WERI-Rb-1 (cell line): ENCODE data around the gene SRPK2.
"Not testable (repeated sequence)": the region's sequence is repeated elsewhere in the genome, so short reads cannot be mapped to it uniquely, and the experiment has no call there.

Source experiments
- DNase-seq: peaks from one replicate; pipeline ENCODE4 v3.0.0-alpha.2; 2020
- H3K27ac ChIP-seq: fragments of 250-450 bp; sonication (Bioruptor Pico); 2 replicates; pipeline ENCODE4 v1.5.1; 2020; ENCODE audit warnings: mild to moderate bottlenecking, moderate library complexity
- H3K27me3 ChIP-seq: fragments of 250-450 bp; sonication (Bioruptor Pico); 2 replicates; pipeline ENCODE4 v1.5.1; 2021; ENCODE audit warnings: mild to moderate bottlenecking, low read depth, moderate library complexity; ENCODE audit not compliant: insufficient read depth, severe bottlenecking
- H3K36me3 ChIP-seq: fragments of 250-450 bp; sonication (Bioruptor Pico); 2 replicates; pipeline ENCODE4 v1.5.1; 2020; ENCODE audit warnings: mild to moderate bottlenecking, moderate library complexity
- H3K4me3 ChIP-seq: 2 replicates; pipeline ENCODE4 v1.5.1; 2011; ENCODE audit warnings: low read depth, mild to moderate bottlenecking, control low read depth, low read length
- H3K9me3 ChIP-seq: fragments of 250-450 bp; sonication (Bioruptor Pico); 2 replicates; pipeline ENCODE4 v1.5.1; 2021; ENCODE audit warnings: mild to moderate bottlenecking, moderate library complexity; ENCODE audit not compliant: severe bottlenecking
- TF ChIP-seq, protein P1 (sequence below): IDR thresholded peaks from 2 replicates; pipeline ENCODE4 v1.5.1; 2011; ENCODE audit warnings: low read depth, mild to moderate bottlenecking, control low read depth, inconsistent platforms, low read length

Gene SRPK2

DNA sequence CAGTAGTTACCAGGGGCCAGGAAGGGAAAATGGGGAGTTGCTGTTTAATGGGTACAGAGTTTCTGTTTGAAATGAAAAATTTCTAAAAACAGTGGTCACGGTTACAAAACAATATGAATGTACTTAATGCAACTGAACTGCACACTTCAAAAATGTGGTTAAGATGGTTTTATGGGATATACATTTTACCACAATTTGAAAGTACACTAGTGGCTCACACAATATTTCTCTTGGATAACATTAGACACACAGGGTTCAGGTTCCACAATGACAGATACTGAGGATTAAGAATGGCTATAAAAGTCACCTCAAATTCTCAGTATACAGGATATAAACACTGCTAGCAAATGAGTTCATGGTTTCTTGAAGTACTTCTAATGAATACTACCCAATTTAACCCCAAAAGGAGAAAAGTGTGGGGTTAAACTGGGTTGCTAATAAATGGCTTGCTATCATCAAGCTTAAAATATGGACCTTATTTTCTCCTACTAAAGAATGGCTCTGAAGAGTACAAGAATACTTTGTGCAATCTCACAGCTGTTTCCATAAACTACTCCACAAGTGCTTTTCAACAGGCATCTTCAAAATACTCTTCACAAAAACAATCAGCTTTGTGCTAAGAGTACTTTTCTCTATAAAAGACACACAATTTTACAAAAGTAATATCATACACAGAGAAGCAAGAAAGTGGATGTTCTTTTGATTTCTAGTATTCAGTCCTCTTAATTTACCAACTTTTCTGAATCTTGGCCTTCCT is 92.9 kb downstream of the SRPK2 start:
- no peaks in the 10 kb centered on the region for H3K36me3 ChIP-seq
- H3K9me3 ChIP-seq = no peaks in the 10 kb centered on the region
- no peaks in the 10 kb centered on the region for H3K27me3 ChIP-seq
- no peak overlapping the region for H3K4me3 ChIP-seq
- H3K27ac ChIP-seq = no peak overlapping the region
- no peak for DNase-seq
- TF ChIP-seq, protein P1, sequence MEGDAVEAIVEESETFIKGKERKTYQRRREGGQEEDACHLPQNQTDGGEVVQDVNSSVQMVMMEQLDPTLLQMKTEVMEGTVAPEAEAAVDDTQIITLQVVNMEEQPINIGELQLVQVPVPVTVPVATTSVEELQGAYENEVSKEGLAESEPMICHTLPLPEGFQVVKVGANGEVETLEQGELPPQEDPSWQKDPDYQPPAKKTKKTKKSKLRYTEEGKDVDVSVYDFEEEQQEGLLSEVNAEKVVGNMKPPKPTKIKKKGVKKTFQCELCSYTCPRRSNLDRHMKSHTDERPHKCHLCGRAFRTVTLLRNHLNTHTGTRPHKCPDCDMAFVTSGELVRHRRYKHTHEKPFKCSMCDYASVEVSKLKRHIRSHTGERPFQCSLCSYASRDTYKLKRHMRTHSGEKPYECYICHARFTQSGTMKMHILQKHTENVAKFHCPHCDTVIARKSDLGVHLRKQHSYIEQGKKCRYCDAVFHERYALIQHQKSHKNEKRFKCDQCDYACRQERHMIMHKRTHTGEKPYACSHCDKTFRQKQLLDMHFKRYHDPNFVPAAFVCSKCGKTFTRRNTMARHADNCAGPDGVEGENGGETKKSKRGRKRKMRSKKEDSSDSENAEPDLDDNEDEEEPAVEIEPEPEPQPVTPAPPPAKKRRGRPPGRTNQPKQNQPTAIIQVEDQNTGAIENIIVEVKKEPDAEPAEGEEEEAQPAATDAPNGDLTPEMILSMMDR = no peak

DNA sequence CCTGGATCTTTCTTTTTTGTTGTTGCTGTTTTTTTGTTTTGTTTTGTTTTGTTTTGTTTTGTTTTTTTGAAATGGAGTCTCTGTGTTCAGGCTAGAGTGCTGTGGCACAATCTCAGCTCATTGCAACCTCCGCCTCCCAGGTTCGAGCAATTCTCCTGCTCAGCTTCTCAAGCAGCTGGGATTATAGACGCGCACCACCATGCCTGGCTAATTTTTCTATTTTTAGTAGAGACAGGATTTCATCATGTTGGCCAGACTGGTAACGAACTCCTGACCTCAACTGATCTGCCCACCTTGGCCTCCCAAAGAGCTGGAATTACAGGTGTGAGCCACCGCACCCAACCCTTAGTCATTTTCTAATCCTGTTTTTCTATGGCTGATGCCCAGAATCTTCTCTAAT is 94.2 kb downstream of the SRPK2 start:
- H3K27me3 ChIP-seq, H3K27ac ChIP-seq, H3K36me3 ChIP-seq, H3K4me3 ChIP-seq, H3K9me3 ChIP-seq, DNase-seq: not testable (repeated sequence)

DNA sequence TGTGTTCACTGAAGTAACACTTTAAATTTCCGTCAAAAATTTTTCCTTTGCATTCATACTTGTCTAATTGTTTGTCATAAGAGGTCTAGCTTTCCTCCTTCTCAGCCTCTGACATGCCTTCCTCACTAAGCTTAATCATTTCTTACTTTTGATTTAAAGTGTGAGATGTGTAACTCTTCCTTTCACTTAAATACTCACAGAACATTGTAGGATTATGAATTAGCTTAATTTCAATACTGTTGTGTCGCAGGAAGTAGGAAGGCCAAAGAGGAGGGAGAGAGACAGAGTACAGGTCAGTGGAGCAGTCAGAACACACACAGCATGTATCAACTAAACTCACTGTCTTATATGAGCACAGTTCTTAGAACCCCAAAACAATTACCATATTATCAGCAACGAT is 99.0 kb downstream of the SRPK2 start:
- Histone ChIP-seq H3K9me3 (no peaks in the 10 kb centered on the region), H3K27ac (no peak overlapping the region), H3K36me3 (no peaks in the 10 kb centered on the region), H3K27me3 (no peaks in the 10 kb centered on the region), H3K4me3 (no peak overlapping the region)
- DNase-seq = no peak
- TF ChIP-seq, protein P1 = no peak

DNA sequence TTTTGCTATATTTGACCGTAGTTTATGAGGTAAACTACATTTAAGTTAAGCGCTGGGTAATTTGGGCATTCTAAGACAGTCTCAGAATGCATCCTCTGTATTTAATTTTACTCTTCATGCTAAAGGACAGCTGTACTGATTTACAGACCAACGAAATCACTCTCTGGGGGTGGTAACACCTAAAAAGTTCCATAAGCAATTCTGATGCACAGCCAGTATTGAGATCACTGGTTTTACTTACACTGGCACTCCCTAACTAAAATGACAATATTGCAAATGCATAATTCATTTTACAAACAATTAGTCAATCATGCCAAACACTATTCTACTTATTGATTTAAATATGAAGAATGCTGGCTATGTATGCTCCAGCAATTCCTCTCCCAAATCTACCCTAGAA is 102.3 kb downstream of the SRPK2 start:
- H3K27ac ChIP-seq = no peak overlapping the region
- DNase-seq = no peak
- H3K9me3 ChIP-seq = no peaks in the 10 kb centered on the region
- H3K4me3 ChIP-seq = no peak overlapping the region
- no peaks in the 10 kb centered on the region for H3K27me3 ChIP-seq
- TF ChIP-seq, protein P1 = no peak
- no peaks in the 10 kb centered on the region for H3K36me3 ChIP-seq

DNA sequence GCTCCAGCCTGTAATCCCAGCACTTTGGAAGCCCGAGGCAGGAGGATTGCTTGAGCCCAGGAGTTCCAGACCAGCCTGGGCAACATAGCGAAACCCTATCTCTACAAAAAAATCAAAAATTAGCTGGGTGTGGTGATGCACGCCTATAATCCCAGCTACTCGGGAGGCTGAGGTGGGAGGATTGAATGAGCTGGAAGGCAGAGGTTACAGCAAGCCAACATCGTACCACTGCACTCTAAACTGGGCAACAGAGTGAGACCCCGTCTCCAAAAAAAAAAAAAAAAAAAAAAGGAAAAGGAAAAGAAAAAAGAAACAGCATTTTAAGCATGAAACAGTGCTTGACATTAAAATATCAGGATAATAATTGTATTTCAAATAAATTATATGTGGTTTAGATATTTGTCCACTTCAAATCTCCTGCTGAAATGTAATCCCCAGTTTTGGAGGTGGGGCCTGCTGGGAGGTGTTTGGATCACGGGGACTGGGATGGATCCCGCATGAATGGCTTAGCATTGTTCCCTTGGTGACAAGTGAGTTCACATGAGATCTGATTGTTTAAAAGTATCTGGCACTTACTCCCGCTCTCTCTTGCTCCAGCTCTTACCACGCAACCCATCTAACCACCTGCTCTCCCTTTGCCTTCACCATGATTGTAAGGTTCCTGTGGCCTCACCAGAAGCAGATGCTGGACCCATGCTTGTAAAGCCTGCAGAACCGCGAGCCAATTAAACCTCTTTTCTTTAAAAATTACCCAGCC is 103.4 kb downstream of the SRPK2 start:
- DNase-seq = no peak
- Histone ChIP-seq H3K9me3 (no peaks in the 10 kb centered on the region), H3K4me3 (no peak overlapping the region), H3K27ac (no peak overlapping the region), H3K27me3 (no peaks in the 10 kb centered on the region), H3K36me3 (no peaks in the 10 kb centered on the region)
- TF ChIP-seq, protein P1 = no peak

DNA sequence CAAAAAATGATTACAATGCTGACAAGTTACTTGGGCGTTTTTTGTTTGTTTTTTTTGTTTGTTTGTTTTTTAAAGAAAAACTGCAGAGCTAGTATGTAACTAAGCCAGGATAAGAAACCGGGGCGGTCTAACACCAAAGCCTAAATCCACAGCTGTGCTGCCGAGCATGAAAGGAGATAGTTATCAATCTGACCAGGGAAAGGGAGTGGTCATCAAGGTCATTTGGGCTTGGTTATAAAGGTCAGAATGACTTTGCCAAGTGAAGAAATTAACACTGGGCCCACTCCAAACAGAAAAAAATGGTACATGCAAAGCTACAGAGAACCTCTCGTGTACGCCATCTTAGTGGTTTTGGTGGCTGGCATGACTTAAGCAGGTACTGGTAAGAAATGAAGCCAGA is 104.7 kb downstream of the SRPK2 start:
- DNase-seq = no peak
- TF ChIP-seq, protein P1 = no peak
- Histone ChIP-seq H3K27me3 (no peaks in the 10 kb centered on the region), H3K9me3 (no peaks in the 10 kb centered on the region), H3K36me3 (no peaks in the 10 kb centered on the region), H3K27ac (no peak overlapping the region), H3K4me3 (no peak overlapping the region)
